Measurements from ENCODE around the gene CDC16. TPM values are rescaled to one million over a fixed set of nuclear protein-coding genes. Genes with fewer than 3 reads are reported as not detected.

Gene CDC16
- total and polyA plus RNA-seq, 12 donors = 29.2 to 162 (median 55.2) TPM

DNA sequence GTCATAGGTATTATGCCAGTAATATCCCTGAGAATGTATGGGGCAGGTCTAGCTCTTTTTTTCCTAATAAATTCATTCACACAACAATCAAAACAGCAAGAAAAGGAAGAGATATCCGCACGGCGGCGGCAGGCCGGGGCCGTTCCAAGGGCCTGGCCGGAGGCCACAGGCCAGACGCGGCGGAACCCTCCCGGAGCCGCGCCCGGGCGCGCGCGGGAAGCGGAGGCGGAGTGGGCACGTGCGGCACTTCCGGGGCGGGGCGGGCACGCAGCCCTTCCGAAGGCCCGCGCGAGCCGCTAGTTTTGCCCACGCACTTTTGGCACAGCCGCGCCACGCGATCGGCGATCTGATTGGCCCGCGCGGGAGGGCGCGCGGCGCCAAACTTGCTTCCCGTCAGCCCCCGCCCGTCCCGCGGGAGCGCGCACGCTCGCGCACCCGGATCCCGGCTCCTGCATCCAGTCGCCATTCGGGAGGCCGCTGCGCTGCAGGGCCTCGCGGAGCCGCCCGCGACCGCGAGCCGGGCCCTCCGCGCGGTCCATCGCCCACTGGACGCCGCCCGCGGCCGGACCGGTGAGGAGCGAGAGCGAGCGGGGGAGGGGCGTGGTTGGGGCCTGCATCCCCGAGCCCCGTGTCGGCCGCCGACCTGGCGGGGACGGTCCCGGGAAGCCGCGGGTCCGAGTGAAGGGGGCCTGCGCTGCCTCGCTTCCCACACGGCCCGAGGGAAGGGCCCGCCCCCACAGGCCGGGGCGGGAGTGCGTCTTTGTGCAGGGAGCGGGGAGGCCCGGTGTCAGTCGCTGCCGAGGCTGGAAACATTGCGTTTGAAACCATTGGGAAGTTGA, 79.6 kb downstream of the CDC16 start, which contains the start of gene CHAMP1:
Gene CHAMP1 (plus strand): TSS at position 430 of the 839 bp plus-strand sequence. CDS start 9,340 bp downstream, outside the sequence.
- intact Hi-C loops (cut with DNase I) = no loop called here
- Histone ChIP-seq H3K27ac (peak within 1 kb of the TSS; percentile 78 to 99 (median 93)), H3K9me3 (replicated peaks in 1 of 3) (no peaks in the 10 kb centered on the region), H3K4me1 (replicated peaks in 1 of 2) (peaks cover 15 to 46% of the 10 kb centered on the region in 2 donors), H3K36me3 (replicated peaks in 1 of 2) (no peaks in the 10 kb centered on the region), H3K27me3 (no peaks in the 10 kb centered on the region), H3K4me3 (peak within 1 kb of the TSS; percentile 41 to 98 (median 64))
- 0 to 1% (median 0%) methylated on average over 49 to 107 of the region's 107 CpGs for WGBS, 4 donors
- peak; percentile 95 to 98 (median 97) for DNase-seq
- TF ChIP-seq POLR2A (IDR thresholded peaks at IDR 0.05) (peak; percentile 90 to 96), CTCF (IDR thresholded peaks at IDR 0.05) (peak in 1 of 6 experiments; percentile 35)

DNA sequence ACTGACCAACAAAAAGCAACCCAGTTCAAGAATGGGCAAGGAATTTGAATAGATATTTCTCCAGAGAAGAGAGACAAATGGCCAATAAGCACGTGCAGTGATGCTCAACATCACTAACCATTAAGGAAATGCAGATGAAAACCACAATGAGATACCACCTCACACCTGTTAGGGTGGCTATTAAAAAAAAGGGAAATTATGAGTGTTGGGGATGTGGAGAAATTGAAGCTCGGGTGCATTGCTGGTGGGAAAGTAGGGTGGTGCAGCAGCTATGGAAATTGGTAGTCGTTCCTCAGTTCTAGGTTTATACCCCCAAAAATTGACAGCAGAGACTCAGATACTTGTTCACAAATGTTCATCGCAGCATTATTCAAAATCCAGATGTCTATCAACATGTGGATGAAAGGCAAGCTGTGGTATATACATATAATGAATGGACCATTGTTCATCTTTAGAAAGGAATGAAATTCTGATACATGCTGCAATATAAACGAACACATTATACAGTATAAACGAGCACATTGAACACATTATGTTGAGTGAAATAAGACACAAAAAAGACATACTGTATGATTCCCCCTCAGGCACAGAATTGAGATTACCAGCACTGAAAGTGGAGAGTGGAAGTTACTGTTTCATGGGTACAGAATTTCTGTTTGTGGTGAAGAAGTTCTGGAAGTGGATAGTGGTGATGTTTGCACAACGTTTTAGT, 80.5 kb downstream of the CDC16 start:
- H3K36me3 ChIP-seq (replicated peaks in 1 of 2) = no peaks in the 10 kb centered on the region
- no peaks in the 10 kb centered on the region for H3K9me3 ChIP-seq (replicated peaks in 1 of 3)
- H3K4me1 ChIP-seq (replicated peaks in 1 of 2) = peaks cover 15 to 50% of the 10 kb centered on the region in 2 donors
- peak overlapping the region in 4 of 5 donors; percentile 89 to 99 (median 95) for H3K27ac ChIP-seq
- intact Hi-C loops (cut with DNase I) = no loop called here
- WGBS, 4 donors = 20 to 24% (median 22%) methylated on average over 7 of the region's 7 CpGs
- H3K4me3 ChIP-seq = peak overlapping the region; percentile 41 to 98 (median 64)
- TF ChIP-seq CTCF (IDR thresholded peaks at IDR 0.05) (no peak), POLR2A (IDR thresholded peaks at IDR 0.05) (no peak)
- no peak for DNase-seq
- H3K27me3 ChIP-seq = no peaks in the 10 kb centered on the region

DNA sequence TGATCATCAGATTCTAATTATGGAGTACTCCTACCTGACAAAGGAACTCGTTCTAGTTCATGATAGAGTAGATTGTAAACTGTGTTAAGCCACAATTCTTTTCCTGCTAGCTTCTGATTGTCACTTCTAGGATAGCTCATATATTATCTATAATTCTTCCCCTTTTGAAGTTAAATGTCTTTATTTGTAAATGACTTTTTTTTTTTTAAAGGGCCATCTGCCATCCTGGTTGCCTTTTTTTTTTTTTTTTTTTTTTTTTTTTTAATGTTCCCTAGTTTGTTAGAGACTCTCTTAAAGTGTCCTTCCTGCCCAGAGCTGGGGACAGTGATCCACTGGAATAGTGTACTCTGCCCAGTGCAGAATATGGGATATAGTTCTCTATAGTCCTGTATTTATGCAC, 83.9 kb downstream of the CDC16 start:
- H3K4me1 ChIP-seq (replicated peaks in 1 of 2) = peaks cover 15 to 44% of the 10 kb centered on the region in 2 donors
- intact Hi-C loops (cut with DNase I) = no loop called here
- H3K27me3 ChIP-seq = no peaks in the 10 kb centered on the region
- no peak overlapping the region for H3K4me3 ChIP-seq
- TF ChIP-seq CTCF (IDR thresholded peaks at IDR 0.05) (no peak), POLR2A (IDR thresholded peaks at IDR 0.05) (no peak)
- peaks cover 0 to 24% of the 10 kb centered on the region in 2 donors for H3K36me3 ChIP-seq (replicated peaks in 1 of 2)
- no peaks in the 10 kb centered on the region for H3K9me3 ChIP-seq (replicated peaks in 1 of 3)
- no peak for DNase-seq
- H3K27ac ChIP-seq = no peak overlapping the region
- 46 to 63% (median 54%) methylated on average over 1 of the region's 1 CpG for WGBS, 4 donors

- WGBS, 4 donors = 77 to 91% (median 85%) methylated on average over 3 of the region's 3 CpGs
- no peak overlapping the region for H3K4me3 ChIP-seq
- no peaks in the 10 kb centered on the region for H3K9me3 ChIP-seq (replicated peaks in 1 of 3)
- peaks cover 0 to 32% of the 10 kb centered on the region in 2 donors for H3K36me3 ChIP-seq (replicated peaks in 1 of 2)
- intact Hi-C loops (cut with DNase I) = no loop called here
- no peak overlapping the region for H3K27ac ChIP-seq
- H3K4me1 ChIP-seq (replicated peaks in 1 of 2) = peaks cover 15 to 42% of the 10 kb centered on the region in 2 donors
- no peak for DNase-seq
- no peaks in the 10 kb centered on the region for H3K27me3 ChIP-seq
- TF ChIP-seq POLR2A (IDR thresholded peaks at IDR 0.05) (no peak), CTCF (IDR thresholded peaks at IDR 0.05) (no peak)
Observed at GRCh38 chr13:114319441-114319913, 84.8 kb downstream of the CDC16 start.

All from adrenal gland (tissue), 12 donors.